ENCODE measurements around the gene C13orf46. TPM values are rescaled to one million over a fixed set of nuclear protein-coding genes. Genes with fewer than 3 reads are reported as not detected.

Gene C13orf46
- polyA plus RNA-seq, 2 of the 4 experiments (the other 2 are of a cell fraction): 0.05 to 0.13 TPM

DNA sequence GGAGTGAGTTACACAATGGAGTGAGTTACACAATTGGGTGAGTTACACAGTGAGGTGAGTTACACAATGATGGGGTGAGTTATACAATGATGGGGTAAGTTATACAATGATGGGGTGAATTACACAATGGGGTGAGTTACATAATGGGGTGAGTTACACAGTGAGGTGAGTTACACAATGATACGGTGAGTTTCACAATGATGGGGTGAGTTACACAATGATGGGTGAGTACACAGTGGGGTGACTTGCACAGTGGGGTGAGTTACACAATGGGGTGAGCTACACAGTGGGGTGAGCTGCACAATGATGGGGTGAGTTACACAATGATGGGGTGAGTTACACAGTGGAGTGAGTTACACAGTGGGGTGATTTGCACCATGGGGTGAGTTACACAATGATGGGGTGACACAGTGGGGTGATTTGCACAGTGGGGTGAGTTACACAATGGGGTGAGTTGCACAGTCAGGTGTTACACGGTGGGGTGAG, 57.5 kb downstream of the C13orf46 start:
- peak in 1 of 2 experiments; percentile 12 for DNase-seq (ENCODE audit: low read depth in 1 of 2, low spot score in 1 of 2)
- H3K4me1 ChIP-seq: no peaks in the 10 kb centered on the region
- no peak overlapping the region for H3K27ac ChIP-seq
- peaks cover 11% of the 10 kb centered on the region; the same call in 2 of the 3 replicates for H3K9me3 ChIP-seq
- CTCF ChIA-PET: no interaction called here
- no peak overlapping the region for H3K4me2 ChIP-seq
- no peak for FAIRE-seq
- H3K4me3 ChIP-seq: no peak overlapping the region
- POLR2A ChIA-PET: no interaction called here
- peak in 1 of 2 experiments; percentile 37; a peak in 1 of 6 replicates for ATAC-seq
- 31% methylated on average over 2 of the region's 2 CpGs for WGBS (ENCODE audit: missing lambda C conversion rate)
- TF ChIP-seq CEBPB (IDR thresholded peaks at IDR 0.05): peak; percentile 62 to 81; a peak in 2 of 4 replicates
- TF ChIP-seq, protein P1, sequence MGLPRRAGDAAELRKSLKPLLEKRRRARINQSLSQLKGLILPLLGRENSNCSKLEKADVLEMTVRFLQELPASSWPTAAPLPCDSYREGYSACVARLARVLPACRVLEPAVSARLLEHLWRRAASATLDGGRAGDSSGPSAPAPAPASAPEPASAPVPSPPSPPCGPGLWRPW (IDR thresholded peaks at IDR 0.05): peak; percentile 86; the same call in 1 of the 2 replicates
- TF ChIP-seq, protein P2, sequence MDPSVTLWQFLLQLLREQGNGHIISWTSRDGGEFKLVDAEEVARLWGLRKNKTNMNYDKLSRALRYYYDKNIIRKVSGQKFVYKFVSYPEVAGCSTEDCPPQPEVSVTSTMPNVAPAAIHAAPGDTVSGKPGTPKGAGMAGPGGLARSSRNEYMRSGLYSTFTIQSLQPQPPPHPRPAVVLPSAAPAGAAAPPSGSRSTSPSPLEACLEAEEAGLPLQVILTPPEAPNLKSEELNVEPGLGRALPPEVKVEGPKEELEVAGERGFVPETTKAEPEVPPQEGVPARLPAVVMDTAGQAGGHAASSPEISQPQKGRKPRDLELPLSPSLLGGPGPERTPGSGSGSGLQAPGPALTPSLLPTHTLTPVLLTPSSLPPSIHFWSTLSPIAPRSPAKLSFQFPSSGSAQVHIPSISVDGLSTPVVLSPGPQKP (IDR thresholded peaks at IDR 0.05; ENCODE audit: low read depth, low read length): no peak
- TF ChIP-seq, protein P3, sequence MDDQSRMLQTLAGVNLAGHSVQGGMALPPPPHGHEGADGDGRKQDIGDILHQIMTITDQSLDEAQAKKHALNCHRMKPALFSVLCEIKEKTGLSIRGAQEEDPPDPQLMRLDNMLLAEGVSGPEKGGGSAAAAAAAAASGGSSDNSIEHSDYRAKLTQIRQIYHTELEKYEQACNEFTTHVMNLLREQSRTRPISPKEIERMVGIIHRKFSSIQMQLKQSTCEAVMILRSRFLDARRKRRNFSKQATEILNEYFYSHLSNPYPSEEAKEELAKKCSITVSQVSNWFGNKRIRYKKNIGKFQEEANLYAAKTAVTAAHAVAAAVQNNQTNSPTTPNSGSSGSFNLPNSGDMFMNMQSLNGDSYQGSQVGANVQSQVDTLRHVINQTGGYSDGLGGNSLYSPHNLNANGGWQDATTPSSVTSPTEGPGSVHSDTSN (IDR thresholded peaks at IDR 0.05): no peak

DNA sequence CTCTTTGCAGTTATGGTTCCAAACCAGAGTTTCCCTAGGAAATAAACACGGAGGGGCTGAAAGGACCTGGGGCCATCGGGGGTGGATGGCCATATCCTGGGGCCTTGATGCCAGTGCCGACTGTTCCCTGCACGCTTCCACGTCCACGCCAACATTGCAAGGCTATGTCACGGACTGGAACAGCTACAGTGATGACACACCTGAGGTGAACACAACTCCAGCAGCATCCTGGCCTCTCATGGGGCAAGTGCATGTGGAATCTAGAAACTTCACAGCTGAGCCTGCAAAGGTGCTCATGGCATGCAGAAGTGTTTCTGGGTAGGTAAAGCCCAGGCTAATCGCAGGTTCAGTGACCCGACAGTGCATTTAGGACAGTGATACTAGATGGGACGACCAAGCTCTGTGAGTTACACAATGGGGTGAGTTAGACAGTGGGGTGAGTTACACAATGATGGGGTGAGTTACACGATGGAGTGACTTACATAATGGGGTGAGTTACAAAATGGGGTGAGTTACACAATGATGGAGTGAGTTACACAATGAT, 58.0 kb downstream of the C13orf46 start:
- no peak overlapping the region for H3K4me3 ChIP-seq
- TF ChIP-seq NFE2L2 (conservative IDR thresholded peaks at IDR 0.05; ENCODE audit: low read length) (no peak), SREBF2 (IDR thresholded peaks at IDR 0.05) (no peak), TP53 (CRISPR knock-in tag; IDR thresholded peaks at IDR 0.05) (no peak), FOSL2 (IDR thresholded peaks at IDR 0.05) (no peak), FOSL2 (CRISPR knock-in tag; IDR thresholded peaks at IDR 0.05) (no peak), HOXB5 (CRISPR knock-in tag; IDR thresholded peaks at IDR 0.05) (no peak), EHF (CRISPR knock-in tag; IDR thresholded peaks at IDR 0.05) (no peak), HOXB13 (CRISPR knock-in tag; IDR thresholded peaks at IDR 0.05; ENCODE audit: low read depth) (no peak), MAZ (IDR thresholded peaks at IDR 0.05; ENCODE audit: borderline replicate concordance, low read depth, low read length) (no peak), JUN (IDR thresholded peaks at IDR 0.05) (no peak), RFX5 (IDR thresholded peaks at IDR 0.05) (no peak), RNF2 (IDR thresholded peaks at IDR 0.05; ENCODE audit: borderline replicate concordance, low read depth) (no peak), POLR2AphosphoS2 (conservative IDR thresholded peaks at IDR 0.05; ENCODE audit: low read length) (no peak), EHMT2 (IDR thresholded peaks at IDR 0.05; ENCODE audit: low read depth) (no peak), ESRRA (IDR thresholded peaks at IDR 0.05; ENCODE audit: borderline replicate concordance, low read length) (no peak), CEBPB (IDR thresholded peaks at IDR 0.05) (no peak), RCOR1 (IDR thresholded peaks at IDR 0.05; ENCODE audit: low read depth, low read length) (no peak), POLR2A (IDR thresholded peaks at IDR 0.05; ENCODE audit: low read length) (no peak)
- TF ChIP-seq, protein P4, sequence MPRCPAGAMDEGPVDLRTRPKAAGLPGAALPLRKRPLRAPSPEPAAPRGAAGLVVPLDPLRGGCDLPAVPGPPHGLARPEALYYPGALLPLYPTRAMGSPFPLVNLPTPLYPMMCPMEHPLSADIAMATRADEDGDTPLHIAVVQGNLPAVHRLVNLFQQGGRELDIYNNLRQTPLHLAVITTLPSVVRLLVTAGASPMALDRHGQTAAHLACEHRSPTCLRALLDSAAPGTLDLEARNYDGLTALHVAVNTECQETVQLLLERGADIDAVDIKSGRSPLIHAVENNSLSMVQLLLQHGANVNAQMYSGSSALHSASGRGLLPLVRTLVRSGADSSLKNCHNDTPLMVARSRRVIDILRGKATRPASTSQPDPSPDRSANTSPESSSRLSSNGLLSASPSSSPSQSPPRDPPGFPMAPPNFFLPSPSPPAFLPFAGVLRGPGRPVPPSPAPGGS (IDR thresholded peaks at IDR 0.05): no peak
- TF ChIP-seq, protein P5, sequence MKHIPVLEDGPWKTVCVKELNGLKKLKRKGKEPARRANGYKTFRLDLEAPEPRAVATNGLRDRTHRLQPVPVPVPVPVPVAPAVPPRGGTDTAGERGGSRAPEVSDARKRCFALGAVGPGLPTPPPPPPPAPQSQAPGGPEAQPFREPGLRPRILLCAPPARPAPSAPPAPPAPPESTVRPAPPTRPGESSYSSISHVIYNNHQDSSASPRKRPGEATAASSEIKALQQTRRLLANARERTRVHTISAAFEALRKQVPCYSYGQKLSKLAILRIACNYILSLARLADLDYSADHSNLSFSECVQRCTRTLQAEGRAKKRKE (CRISPR knock-in tag; IDR thresholded peaks at IDR 0.05; ENCODE audit: low read depth): no peak
- TF ChIP-seq, protein P2 (IDR thresholded peaks at IDR 0.05; ENCODE audit: low read depth, low read length): no peak
- H3K4me2 ChIP-seq: no peak overlapping the region
- no peak for FAIRE-seq
- CTCF ChIA-PET: interaction anchor here (0.6 kb wide), 1 partner anchor 764 kb away, joined by 4 read pairs; no protein-coding TSS in a partner anchor
- no peaks in the 10 kb centered on the region for H3K4me1 ChIP-seq
- 0 out of 6 replicates have a peak, but pooled peaks of 1 of the 2 experiments have one; percentile 27 for ATAC-seq
- peaks cover 6% of the 10 kb centered on the region; the same call in 2 of the 3 replicates for H3K9me3 ChIP-seq
- POLR2A ChIA-PET: no interaction called here
- H3K27ac ChIP-seq: no peak overlapping the region
- WGBS (ENCODE audit: missing lambda C conversion rate): 31% methylated on average over 9 of the region's 11 CpGs
- DNase-seq (ENCODE audit: low read depth in 1 of 2, low spot score in 1 of 2): no peak
